ENCODE measurements around the gene NDUFB2.
"Not testable (repeated sequence)": the region's sequence is repeated elsewhere in the genome, so short reads cannot be mapped to it uniquely, and the experiment has no call there.

NDUFB2 gene

DNA sequence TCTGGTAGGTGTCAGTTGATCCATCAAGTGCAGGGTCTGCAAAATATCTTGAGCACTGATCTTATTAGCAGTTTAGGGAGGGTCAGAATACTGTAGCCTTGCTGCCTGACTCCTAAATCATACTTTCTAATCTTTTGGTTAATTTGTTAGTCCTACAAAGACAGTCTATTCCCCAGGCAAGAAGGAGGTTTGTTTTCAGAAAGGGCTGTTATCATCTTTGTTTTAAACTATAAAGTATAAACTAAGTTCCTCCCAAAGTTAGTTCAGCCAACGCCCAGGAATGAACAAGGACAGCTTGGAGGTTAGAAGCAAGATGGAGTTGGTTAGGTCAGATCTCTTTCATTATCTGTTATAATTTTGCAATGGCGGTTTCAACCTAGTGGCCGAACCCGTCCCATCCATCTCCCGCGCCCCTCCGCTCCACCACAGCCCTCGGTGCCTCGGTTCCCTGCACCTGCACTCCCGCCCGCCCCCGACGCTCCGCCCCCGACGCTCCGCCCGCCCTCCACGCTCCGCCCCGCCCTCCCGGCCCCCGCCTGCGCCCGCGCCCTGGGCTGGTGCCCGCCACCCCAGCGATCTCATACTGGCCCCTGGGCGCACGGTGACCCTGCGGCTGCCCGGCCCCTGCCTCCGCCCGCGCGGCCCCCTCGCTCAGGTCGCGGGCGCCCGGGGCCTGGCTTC lies 24.0 kb upstream of the NDUFB2 start, which contains the start of gene ADCK2:
Gene ADCK2 (plus strand): TSS at position 564 of the 681 bp plus-strand sequence. CDS start 386 bp downstream, outside the sequence.
- no peak for DNase-seq (ENCODE audit: low read depth)

DNA sequence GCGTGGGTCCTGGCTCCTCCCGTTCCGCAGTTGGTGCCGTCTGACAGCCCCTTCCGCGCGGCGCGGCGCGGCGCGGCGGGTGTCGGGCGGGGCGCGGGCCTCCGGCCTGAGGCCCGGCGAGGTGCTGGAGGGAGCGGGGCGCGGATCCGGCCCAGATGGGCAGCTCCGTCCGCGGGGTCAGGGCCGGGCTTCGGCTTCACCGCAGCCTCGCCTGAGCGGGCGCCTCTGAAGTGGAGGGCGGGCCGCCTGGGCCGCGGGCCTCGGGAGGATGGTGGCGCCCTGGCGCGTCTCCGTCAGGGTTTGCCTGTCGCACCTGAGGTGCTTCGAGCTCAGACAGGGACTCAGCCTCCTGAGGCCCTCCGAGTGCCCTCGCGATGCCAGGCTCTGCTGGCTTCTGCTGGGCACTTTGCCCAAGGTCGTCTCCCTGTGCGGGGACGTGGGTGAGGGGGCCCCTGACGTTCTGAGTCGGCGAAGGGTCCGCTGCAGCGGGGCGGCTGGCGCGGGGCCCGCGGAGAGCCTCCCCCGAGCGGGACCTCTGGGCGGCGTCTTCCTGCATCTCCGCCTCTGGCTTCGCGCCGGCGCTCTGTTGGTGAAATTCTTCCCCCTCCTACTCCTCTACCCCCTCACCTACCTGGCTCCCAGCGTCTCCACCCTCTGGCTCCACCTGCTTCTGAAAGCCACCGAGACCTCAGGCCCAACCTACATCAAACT lies 23.3 kb upstream of the NDUFB2 start:
- DNase-seq (ENCODE audit: low read depth), result no peak

DNA sequence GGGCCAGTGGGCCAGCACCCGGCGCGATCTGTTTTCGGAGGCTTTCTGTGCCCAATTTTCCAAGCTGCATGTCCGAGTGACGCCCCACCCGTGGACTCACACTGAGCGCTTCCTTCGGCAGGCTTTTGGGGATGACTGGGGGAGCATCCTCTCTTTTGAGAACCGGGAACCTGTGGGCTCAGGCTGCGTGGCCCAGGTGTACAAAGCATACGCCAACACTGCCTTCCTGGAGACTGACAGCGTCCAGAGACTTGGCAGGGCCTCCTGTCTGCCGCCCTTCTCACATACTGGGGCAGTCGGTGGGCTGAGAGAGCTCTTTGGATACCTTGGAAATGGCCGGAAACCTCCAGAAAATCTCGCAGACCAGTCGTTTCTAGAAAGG lies 22.7 kb upstream of the NDUFB2 start:
- no peak for DNase-seq (ENCODE audit: low read depth)

DNA sequence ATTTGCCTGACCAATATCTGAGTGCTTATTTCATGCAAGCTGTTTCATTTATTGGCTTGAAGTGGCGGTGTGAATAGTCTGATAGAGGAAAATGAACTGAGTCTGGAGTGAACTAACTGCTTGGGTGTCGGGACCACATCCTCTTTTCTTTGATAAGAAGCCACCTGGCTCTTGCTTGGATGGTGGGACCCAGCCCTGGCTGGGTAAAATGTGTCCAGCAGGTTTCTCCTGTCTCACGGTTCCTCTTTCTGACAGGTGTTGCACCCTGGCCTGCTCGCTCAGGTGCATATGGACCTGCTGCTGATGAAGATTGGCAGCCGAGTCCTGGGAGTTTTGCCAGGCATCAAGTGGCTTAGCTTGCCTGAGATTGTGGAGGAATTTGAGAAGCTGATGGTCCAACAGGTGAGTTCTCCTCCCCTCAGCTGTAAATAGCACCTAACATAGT lies 22.1 kb upstream of the NDUFB2 start:
- no peak for DNase-seq (ENCODE audit: low read depth)

DNA sequence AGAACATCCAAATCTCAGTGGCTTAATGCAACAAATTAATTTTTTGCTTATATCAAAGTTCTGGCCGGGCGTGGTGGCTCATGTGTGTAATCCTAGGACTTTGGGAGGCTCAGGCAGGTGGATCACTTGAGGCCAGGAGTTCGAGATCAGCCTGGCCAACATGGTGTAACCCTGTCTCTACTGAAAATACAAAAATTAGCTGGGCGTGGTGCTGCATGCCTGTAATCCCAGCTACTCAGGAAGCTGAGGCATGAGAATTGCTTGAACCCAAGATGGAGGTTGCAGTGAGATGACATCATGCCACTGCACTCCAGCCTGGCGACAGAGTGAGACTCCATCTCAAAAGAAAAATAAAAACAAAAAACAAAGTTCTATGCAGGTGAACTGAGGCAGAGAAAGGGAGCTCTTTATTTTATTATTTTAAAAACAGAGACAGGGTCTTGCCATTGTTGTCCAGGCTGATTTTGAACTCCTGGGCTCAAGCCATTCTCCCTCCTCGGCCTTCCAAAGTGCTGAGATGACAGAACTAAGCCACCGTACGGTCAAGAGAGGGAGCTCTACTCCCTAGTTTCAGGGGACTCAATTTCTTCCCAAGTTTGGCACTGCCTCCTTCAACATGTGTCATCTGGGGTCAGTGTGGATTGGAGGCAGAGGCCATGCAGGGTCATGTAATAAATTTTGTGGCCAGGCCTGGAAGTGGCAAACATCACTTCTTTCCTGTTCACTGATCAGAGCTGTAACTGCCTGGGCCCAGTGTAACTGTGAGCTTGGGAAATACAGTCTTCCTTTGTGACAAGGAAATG lies 21.4 kb upstream of the NDUFB2 start:
- DNase-seq (ENCODE audit: low read depth), result no peak

DNA sequence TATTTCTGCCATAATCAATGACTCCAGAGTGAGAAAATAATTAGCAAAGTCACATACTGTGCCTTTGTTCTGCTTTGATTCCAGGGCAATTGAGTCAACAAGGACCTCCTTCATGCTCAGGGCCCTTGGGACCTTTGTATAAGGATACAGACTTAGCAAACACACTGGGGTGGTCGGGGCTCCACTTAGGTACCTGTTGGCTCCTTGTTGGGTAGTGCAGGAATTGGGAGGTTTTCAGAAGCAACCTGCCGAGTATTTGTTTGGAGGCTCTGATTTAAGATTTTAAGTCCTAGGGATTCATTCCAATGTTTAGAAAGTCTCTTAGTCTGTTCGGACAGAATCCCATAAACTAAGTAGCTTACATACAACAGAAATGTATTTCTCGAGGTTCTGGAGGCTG lies 20.8 kb upstream of the NDUFB2 start:
- no peak for DNase-seq (ENCODE audit: low read depth)

DNA sequence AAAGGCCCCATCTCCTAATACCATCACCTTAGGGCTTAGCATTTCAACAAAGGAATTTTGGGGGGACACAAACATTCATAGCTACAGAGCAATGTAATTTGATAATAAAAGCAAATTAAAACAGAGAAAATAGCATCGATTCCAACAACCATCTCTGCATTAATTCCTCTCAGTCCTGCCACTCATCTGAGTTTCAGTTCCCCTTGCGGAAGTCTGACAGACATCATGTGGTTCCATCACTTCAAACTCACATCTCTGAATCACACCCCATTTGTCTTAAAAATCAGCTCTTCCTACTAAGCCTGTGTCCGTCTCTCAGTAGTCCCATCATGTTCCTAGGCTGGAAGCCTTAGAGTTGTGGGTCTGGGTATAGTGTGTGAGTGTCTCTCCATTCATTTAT lies 20.2 kb upstream of the NDUFB2 start:
- DNase-seq (ENCODE audit: low read depth), result no peak

DNA sequence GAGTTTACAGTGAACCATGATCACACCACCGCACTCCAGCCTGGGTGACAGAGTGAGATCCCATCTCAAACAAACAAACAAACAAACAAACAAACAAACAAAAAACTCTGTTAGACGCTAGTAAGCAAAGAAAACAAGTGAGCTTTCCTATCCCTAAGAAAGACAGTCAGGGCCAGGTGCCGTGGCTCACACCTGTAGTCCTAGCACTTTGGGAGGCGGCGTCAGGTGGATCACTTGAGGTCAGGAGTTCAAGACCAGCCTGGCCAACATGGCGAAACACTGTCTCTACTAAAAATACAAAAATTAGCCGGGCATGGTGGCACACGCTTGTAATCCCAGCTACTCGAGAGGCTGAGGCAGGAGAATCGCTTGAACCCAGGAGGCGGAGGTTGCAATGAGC lies 19.6 kb upstream of the NDUFB2 start:
- not testable (repeated sequence) for DNase-seq (ENCODE audit: low read depth)

DNA sequence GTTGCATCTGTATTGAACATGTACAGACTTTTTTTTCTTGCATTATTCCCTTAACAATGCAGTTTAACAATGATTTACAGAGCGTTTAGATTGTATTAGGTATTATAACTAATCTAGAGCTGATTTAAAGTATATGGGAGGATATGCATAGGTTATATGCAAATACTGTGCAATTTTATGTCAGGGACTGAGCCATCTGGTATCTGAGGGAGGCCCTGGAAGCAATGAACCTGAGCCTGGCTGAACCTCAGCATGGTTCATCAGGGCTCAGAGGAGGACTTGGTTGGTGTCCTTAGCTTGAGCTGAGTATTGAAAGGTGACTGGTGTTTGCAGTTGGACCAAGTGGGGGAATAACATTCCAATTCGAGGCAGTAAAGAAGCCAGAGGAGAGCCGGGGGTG lies 19.0 kb upstream of the NDUFB2 start:
- DNase-seq (ENCODE audit: low read depth), result no peak

DNA sequence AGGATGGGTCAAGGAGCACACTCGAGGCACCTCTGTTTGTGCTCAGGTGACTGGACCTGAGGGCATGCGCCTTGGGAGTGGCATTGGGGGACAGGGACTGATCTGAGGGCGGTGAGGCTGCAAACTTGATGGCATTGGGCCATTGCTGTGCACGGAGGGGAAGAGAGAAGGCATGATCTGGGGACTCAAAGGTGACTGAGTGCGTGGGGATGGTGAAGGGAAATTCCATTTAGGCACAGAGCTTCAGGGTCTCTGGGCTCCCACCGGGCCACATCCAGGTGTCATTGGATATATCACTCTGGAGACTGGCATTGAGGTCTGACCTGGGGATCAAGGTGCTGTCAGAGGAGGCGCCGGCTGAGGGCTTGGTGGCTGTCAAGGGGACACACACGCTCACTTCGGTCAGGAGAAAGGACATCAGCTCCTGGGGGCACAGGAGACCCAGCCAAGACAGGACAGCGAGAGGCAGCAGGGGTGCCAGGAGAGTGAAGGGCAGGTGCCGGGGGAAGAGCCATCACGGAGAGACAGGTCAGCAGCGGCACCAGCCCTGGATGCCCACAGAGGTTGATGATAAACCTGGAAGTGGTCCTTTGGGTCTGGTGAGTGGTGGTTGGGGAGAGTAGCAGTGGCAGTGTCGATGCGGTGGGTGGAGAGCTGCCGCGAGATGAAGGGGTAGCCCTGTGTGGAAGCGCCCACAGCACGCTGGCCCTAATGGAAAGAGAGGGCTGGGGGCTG lies 18.3 kb upstream of the NDUFB2 start:
- DNase-seq (ENCODE audit: low read depth), result no peak

DNA sequence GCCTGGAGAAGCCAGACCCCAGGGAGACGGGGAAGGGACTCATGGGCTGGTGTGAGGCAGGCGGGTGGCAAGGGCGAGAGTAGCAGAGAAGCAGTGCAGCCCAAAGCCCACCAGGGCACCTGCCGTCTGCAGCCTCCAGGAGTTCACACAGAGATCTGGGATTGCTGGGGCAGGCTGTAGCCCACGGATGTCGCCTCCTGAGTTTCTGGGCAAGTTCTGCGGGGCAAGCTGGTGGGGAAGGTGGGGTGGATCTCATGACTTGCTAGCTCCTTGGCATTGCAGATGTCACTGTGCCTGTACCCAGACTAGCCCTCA lies 17.7 kb upstream of the NDUFB2 start:
- DNase-seq (ENCODE audit: low read depth), result no peak

DNA sequence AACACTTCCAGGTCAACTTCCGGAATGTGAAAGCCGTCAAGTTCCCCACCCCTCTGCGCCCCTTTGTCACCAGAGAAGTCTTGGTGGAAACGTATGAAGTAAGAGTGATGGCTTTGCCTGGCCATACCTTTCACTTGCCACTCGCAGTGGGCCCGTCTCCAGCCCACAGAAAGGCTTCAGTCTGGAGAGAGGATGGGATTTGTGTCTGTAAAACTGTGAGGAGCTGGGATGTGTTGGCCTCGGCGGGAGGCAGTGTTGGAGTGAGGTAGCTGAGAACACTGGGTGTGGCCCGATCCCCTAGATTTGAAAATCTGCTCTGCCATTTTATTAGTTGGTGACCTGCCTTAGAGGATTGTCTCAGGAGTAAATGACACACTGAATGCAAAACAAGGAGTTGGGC lies 17.3 kb upstream of the NDUFB2 start:
- no peak for DNase-seq (ENCODE audit: low read depth)

DNA sequence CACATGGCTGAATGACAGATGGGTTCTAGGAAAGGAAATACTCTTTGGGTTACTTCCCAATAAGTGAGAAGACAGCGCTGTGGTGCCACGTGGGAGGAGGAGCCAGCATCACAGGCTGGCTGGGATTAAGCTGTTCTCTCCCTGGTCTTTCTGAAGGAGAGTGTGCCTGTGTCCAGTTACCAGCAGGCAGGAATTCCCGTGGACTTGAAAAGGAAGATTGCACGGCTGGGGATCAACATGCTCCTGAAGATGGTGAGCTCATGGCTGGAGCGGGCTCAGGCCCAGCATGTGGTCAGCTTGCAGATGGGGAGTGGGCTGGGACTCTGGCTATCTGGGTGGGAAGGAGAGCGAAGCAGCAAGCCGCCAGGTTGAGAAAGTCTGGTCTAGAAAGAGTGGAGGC lies 15.6 kb upstream of the NDUFB2 start:
- no peak for DNase-seq (ENCODE audit: low read depth)

DNA sequence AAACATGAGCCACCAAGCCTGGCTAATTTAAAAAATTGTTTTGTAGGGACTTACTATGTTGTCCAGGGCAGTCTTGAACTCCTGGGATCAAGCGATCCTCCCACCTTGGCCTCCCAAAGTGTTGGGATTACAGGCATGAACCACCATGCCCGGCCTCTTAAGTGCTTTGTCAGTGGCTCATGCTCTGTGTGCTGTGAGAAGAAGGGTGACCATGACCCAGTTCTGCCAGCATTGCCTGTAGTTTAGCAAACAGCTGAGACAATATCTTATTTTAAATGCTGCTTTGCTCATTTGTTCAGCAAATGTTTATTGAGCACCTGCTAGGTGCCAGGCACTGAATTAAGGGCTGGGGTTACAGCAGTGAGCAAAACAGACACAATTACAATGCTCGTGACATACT lies 14.7 kb upstream of the NDUFB2 start:
- no peak for DNase-seq (ENCODE audit: low read depth)

DNA sequence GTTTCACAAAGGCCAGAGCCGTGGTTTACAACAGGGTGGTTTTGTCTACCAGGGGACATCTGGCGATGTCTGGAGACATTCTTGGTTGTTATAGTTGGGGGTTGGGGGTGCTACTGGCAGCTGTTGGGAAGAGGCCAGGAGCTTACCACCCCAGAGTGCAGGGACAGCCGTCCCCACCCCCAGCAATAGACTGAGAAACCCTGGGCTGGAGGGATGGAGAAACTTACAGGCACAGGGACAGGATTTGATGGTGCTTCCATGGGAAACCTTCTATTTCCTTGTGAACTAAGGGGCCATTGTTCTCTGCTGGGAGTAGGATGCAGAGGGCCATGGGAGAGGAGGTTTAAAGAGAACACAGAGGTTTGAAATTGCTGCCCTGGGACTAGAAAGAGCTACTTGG lies 12.9 kb upstream of the NDUFB2 start:
- no peak for DNase-seq (ENCODE audit: low read depth)

DNA sequence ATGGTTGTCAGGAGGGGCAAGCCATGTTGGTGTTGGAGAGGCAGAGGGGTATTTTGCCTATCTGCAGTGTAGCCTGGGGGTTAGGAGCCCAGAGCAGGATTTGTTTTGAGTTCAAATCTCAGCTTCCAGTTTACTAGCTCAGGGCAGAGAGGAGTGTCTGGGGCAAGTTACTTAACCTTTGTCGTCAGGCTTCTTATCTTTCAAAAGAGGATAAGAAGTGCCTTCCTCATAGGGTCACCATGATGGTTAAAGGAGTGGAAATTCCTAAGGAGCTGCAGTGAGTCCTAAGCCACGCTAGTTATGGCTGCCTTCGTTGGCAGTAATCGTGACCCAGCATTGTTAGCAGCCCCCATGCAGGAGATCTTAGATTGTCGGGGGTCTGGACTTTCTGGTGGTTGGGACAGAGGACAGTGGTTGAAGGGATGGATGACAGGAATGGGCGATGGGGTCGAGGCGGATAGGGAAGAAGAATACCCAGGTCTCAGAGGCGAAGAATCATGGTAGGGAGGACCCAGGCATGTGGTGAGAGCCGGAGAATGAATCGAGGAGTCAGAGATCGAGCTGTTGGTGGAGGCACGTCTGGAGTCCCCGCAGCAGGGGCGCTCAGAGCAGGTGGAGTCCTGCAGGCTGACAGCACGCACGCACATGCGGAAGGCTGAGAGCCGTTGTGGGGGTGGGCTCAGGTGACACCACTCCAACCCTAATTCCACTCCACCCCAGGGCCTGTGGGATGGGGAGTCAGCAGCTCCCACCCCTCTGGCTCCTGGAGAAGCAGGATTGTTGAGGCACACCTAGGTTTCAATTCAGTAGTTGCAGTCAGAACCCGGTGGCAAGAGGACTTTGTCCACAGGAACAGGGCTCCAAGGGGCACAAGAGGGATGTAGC lies 12.2 kb upstream of the NDUFB2 start:
- DNase-seq (ENCODE audit: low read depth), result no peak

DNA sequence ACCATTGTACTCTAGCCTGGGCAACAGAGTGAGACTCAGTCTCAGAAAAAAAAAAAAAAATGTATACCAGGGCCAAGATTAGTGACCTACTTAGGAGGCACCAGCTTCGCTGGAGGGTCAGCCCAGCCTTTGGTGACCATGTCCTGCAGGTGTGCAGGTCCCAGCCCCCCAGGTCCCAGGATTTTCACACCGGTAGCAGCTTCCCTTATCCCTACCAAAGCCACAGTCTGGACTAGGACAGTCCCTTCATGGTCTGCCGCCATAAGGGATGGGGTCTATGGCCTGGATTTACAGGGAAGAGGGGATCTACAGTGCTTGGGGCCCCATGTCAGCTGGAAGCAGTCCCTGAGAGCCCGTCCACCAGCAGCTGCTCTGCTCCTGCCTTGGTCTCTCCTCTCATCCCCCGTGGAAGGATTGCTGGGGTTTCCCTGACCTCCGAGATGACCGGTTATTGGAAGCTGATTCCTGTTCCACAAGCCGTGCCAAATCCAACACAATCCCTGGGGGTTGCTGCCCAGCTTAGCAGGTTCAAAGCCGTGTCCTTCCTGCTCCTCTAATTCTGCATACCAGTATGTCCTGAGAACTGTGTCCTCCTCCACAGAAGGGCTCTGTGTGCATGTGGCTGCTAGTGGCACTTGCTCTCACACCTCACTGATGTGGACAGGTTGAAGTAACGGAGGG lies 11.0 kb upstream of the NDUFB2 start:
- DNase-seq (ENCODE audit: low read depth), result no peak

DNA sequence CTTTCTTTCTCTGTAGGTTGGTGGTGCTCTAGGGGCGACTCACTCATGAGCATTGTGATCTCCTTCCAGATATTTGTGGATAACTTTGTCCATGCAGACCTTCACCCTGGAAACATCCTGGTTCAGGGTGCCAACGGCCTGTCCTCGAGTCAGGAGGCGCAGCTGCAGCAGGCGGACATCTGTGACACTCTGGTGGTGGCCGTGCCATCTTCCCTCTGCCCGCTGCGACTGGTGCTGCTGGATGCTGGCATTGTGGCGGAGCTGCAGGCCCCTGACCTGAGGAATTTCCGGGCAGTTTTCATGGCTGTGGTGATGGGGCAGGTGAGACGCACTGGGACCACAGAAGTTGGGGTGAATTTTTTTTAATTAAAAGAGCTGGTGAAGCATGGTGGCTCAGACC lies 9.6 kb upstream of the NDUFB2 start:
- DNase-seq (ENCODE audit: low read depth), result no peak

DNA sequence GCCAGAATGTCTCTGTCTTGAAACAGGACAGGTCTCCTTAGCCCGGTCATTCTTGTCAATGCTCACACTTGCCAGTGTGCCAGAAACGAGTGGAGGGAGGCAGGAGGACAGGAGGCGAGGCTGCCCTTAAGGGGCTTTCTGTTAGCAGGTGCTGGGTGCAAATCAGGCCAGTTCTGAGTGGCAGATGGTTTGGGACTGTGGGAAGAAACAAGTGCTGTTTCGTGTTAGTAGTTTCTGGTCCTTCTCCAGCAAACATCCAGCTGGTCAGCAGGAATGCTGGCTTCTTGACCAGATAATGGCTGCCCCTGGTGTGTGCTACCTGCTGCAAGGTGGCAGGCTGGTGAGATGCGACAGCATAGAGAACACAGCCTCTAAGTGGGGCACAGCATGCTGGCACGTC lies 8.2 kb upstream of the NDUFB2 start:
- DNase-seq (ENCODE audit: low read depth), result no peak

DNA sequence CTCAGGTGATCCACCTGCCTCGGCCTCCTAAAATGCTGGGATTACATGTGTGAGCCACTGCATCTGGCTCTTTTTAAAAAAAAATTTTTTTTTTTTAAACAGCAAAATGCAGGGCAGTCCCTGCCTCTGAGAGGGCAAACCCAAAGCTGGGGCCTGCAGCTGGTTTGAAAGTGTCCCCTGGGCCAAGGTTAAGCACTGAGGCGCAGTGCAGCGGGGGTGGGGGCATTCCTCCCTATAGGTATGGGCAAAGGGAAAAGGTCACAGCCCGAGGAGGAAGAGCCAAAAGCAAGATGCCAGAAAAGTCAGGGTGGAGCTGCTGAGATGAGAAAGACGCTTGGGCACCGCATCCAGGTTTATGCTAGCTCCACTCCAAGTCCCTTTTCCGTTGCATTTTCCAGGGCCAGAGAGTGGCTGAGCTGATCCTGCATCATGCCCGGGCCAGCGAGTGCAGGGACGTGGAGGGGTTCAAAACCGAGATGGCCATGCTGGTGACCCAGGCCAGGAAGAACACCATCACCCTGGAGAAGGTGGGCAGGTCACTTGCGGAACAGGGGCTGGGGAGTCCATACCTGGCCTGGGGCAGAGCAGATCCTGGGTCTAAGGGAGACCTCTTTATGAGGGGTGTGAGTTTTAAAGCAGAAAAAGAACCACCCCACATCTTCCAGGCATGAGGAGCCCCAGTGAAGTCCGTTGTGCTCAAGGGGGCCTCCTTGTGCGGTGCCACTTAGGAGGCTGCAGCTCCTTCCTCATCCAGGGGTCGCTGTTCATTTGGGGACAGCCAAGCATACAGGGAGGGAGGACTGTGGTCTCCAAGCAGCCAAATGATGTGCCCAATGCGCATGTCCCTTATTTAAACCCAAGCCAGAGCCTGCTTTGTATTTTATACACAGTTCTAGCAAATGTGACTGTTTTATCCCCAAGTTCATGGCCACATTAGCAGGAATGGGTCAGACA lies 7.0 kb upstream of the NDUFB2 start:
- DNase-seq (ENCODE audit: low read depth), result no peak
